ENCODE data around the gene FPR1. TPM values are rescaled to one million over a fixed set of nuclear protein-coding genes. Genes with fewer than 3 reads are reported as not detected.

FPR1 gene
- total RNA-seq, 4 donors from 2014 or later: 1.7 to 36.9 (median 6.4) TPM

DNA sequence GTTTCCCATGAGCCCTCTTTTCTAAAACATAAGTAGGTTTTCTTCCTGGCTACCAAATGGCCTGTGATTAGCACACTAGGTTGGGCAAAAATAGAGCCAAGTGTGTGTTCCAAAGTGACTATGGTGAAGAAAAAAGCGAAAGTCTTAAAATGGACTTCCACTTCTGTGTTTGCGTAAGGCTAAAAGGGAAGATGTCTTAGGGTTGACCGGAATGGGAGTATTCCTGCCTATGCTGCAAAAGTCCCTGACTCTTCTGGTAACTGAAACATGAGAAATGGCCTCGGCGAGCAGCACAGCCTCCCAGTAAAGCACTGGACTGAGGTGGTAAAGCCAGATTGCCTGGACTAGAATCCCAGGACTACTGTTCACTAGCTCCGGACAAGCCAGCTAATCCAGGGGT lies 2.4 kb upstream of the FPR1 start:
- H3K27me3 ChIP-seq: no peaks in the 10 kb centered on the region
- H3K4me3 ChIP-seq: no peak overlapping the region
- H3K4me1 ChIP-seq: no peaks in the 10 kb centered on the region
- peak overlapping the region in 1 of 4 donors; percentile 34 for H3K27ac ChIP-seq
- DNase-seq (ENCODE audit: low spot score in 2 of 2): peak in 1 of 2 donors; percentile 5
- no peaks in the 10 kb centered on the region for H3K9me3 ChIP-seq
- WGBS, 2 donors: 81 to 84% methylated on average over 6 of the region's 6 CpGs
- TF ChIP-seq EP300 (IDR thresholded peaks at IDR 0.05) (peak in 1 of 2 donors; percentile 76), POLR2A (IDR thresholded peaks at IDR 0.05) (no peak)
- TF ChIP-seq, protein P1, sequence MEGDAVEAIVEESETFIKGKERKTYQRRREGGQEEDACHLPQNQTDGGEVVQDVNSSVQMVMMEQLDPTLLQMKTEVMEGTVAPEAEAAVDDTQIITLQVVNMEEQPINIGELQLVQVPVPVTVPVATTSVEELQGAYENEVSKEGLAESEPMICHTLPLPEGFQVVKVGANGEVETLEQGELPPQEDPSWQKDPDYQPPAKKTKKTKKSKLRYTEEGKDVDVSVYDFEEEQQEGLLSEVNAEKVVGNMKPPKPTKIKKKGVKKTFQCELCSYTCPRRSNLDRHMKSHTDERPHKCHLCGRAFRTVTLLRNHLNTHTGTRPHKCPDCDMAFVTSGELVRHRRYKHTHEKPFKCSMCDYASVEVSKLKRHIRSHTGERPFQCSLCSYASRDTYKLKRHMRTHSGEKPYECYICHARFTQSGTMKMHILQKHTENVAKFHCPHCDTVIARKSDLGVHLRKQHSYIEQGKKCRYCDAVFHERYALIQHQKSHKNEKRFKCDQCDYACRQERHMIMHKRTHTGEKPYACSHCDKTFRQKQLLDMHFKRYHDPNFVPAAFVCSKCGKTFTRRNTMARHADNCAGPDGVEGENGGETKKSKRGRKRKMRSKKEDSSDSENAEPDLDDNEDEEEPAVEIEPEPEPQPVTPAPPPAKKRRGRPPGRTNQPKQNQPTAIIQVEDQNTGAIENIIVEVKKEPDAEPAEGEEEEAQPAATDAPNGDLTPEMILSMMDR (IDR thresholded peaks at IDR 0.05): no peak
- no peaks in the 10 kb centered on the region for H3K36me3 ChIP-seq

DNA sequence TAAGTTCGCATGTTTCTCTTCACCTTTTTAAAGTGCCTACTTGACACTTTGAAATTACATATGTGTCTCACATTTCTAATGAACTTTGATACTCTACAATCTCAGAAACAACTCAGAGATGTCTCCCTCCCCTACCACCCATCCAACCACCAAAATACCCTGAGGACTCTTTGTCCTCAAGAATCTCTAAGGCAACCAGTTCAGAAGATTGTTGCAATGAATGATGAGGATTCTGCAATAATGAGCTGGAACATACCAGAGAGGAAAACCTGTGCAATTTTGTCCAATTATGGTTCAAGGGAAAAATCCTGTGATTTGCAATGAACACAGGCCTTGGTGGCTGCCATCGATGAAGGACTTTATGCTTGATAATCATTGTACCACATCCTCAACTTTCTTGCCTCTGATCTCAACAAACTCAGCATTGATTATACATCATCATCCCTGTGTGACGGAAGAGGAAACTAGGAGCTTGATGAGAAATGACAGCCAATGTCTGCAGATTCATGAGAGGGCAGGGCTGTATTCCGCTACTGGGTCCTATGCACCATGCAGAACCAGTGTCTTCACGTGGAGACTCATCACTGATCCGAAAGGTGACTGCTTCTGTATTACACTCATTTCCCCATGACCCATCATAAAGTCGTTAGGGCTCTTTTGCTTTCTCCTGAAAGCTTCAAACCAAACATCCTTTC lies 1.1 kb downstream of the FPR1 start:
- no peak for DNase-seq (ENCODE audit: low spot score in 2 of 2)
- H3K4me1 ChIP-seq: no peaks in the 10 kb centered on the region
- peak overlapping the region in 1 of 4 donors; percentile 35 for H3K4me3 ChIP-seq
- H3K36me3 ChIP-seq: no peaks in the 10 kb centered on the region
- WGBS, 2 donors: 82% methylated on average over 7 of the region's 7 CpGs
- TF ChIP-seq POLR2A (IDR thresholded peaks at IDR 0.05) (no peak), EP300 (IDR thresholded peaks at IDR 0.05) (no peak)
- TF ChIP-seq, protein P1 (IDR thresholded peaks at IDR 0.05): no peak
- peak overlapping the region in 1 of 4 donors; percentile 59 for H3K27ac ChIP-seq
- H3K9me3 ChIP-seq: no peaks in the 10 kb centered on the region
- H3K27me3 ChIP-seq: no peaks in the 10 kb centered on the region

DNA sequence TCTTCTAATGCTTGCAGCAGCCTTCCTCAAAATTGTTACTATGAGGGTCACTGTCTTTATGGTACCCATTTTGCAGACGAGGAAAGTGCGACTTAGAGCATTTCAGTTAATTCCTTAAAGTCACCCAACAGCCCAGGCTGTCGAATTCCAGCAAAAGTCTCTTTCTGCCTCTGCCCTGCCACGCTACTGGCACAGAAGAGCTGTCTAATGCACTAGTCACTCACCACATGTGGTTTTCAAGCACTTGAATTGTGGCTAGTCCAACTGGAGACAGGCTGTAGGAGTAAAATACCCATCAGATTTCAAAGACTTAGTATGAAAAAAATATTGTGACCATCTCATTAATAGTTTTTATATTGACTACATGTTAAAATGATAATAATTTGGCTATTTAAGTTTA lies 1.7 kb downstream of the FPR1 start:
- 66 to 84% methylated on average over 4 of the region's 4 CpGs for WGBS, 2 donors
- Histone ChIP-seq H3K4me3 (no peak overlapping the region), H3K27ac (no peak overlapping the region), H3K36me3 (no peaks in the 10 kb centered on the region), H3K27me3 (no peaks in the 10 kb centered on the region), H3K9me3 (no peaks in the 10 kb centered on the region), H3K4me1 (no peaks in the 10 kb centered on the region)
- no peak for TF ChIP-seq EP300 (IDR thresholded peaks at IDR 0.05)
- TF ChIP-seq, protein P1 (IDR thresholded peaks at IDR 0.05): no peak
- no peak for TF ChIP-seq POLR2A (IDR thresholded peaks at IDR 0.05)
- DNase-seq (ENCODE audit: low spot score in 2 of 2): no peak

DNA sequence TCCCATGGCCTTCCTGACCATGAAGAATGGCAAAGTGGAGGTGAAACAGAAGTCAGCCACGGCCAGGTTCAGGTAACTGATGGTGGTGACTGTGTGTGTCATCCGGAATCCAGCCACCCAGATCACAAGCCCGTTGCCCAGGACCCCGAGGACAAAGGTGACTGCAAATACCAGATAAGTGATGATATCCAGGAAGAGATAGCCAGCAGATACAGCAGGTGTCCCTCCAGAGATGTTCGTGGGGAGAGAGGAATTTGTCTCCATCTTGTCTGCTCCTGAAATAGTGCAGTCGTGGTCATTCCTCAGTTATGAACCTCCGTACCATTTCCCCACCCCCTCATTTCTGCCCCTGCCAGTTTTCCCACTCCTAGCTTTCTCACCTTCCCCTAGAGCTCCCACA lies 4.9 kb downstream of the FPR1 start:
- 72 to 77% methylated on average over 7 of the region's 7 CpGs for WGBS, 2 donors
- no peak for DNase-seq (ENCODE audit: low spot score in 2 of 2)
- no peaks in the 10 kb centered on the region for H3K27me3 ChIP-seq
- TF ChIP-seq POLR2A (IDR thresholded peaks at IDR 0.05) (no peak), EP300 (IDR thresholded peaks at IDR 0.05) (no peak)
- TF ChIP-seq, protein P1 (IDR thresholded peaks at IDR 0.05): no peak
- no peak overlapping the region for H3K27ac ChIP-seq
- no peaks in the 10 kb centered on the region for H3K36me3 ChIP-seq
- no peaks in the 10 kb centered on the region for H3K9me3 ChIP-seq
- H3K4me1 ChIP-seq: no peaks in the 10 kb centered on the region
- no peak overlapping the region for H3K4me3 ChIP-seq

DNA sequence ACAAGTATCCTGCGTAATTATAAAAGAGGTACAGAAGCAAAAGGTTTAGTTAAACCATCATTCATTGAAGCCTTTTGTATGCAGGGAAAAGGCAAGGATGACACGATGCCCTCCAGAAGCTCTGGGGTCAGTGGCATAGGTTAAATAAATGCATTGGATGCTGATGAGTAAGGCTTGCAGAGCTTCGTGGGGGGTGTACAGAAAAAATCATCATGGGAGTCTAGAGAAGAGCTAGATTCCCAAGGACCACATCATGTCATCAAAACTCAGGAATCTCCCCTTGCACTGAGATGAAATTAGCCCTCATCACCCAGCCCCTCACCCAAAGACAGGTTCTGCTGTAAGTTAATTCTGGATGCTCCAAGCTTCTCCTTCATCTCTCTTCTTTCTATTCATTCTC lies 8.3 kb downstream of the FPR1 start:
- TF ChIP-seq, protein P1 (IDR thresholded peaks at IDR 0.05): no peak
- TF ChIP-seq EP300 (IDR thresholded peaks at IDR 0.05) (no peak), POLR2A (IDR thresholded peaks at IDR 0.05) (no peak)
- DNase-seq (ENCODE audit: low spot score in 2 of 2): no peak
- H3K4me1 ChIP-seq: no peaks in the 10 kb centered on the region
- no peaks in the 10 kb centered on the region for H3K27me3 ChIP-seq
- no peak overlapping the region for H3K27ac ChIP-seq
- H3K4me3 ChIP-seq: no peak overlapping the region
- 68 to 75% methylated on average over 3 of the region's 3 CpGs for WGBS, 2 donors
- no peaks in the 10 kb centered on the region for H3K36me3 ChIP-seq
- no peaks in the 10 kb centered on the region for H3K9me3 ChIP-seq

Measured in tibial nerve (tissue), 4 donors.